Activated CD4-positive, alpha-beta T cell treated with anti-CD3 and anti-CD28 coated beads for 36 hours (primary cell): ENCODE measurements around the gene TMEM61. TPM values are rescaled to one million over a fixed set of nuclear protein-coding genes. Genes with fewer than 3 reads are reported as not detected.

Experiments used
- ATAC-seq: fragments of 200-7000 bp; cut with Tn5 transposase; one replicate; pipeline ENCODE4 v1.10.0; 2021; ENCODE audit warnings: mild to moderate bottlenecking, moderate library complexity
- CTCF ChIA-PET: fragments of 350-600 bp; sonication (Branson Sonifier 250); formaldehyde crosslinking; loops from one replicate; lab custom pipeline; 2021; ENCODE audit warnings: antibody characterized with exemption; lab: Charles Lee
- POLR2A ChIA-PET: fragments of 350-600 bp; sonication (Branson Sonifier 250); formaldehyde crosslinking; loops from one replicate; lab custom pipeline; 2021; ENCODE audit warnings: antibody characterized with exemption, inconsistent platforms; lab: Charles Lee
- DNase-seq: peaks from one replicate; pipeline ENCODE4 v3.0.0-alpha.2; 2020
- H3K27ac Mint-ChIP-seq: one replicate; pipeline ENCODE4 v1.8.0; 2021; ENCODE audit warnings: mixed read lengths
- H3K27me3 Mint-ChIP-seq: one replicate; pipeline ENCODE4 v1.8.0; 2021; ENCODE audit warnings: mixed read lengths
- H3K36me3 Mint-ChIP-seq: one replicate; pipeline ENCODE4 v1.8.0; 2021; ENCODE audit warnings: low read depth, mixed read lengths
- H3K4me1 Mint-ChIP-seq: one replicate; pipeline ENCODE4 v1.8.0; 2021; ENCODE audit warnings: mixed read lengths
- H3K4me3 Mint-ChIP-seq: one replicate; pipeline ENCODE4 v1.8.0; 2021; ENCODE audit warnings: mild to moderate bottlenecking, moderate library complexity, mixed read lengths
- H3K9me3 Mint-ChIP-seq: one replicate; pipeline ENCODE4 v1.8.0; 2021; ENCODE audit warnings: low read depth, mixed read lengths
- intact Hi-C, 2 experiments: fragments of 100-400 bp; cut with DNase I in 1 of 2; cut with micrococcal nuclease in 1 of 2; formaldehyde crosslinking; loops; one replicate each; pipeline versions ENCODE4 v1.14.2 to v1.15.1; 2022 to 2024; cut with DNase I, micrococcal nuclease
- total RNA-seq, 2 experiments: library from RNA; stranded (reverse); gene quantifications; one replicate each; pipeline ENCODE4 v1.2.3, GENCODE V29; 2021

The TMEM61 gene
- total RNA-seq, 2 experiments from 2014 or later, result not detected

- H3K4me3 Mint-ChIP-seq, result no peak overlapping the region
- H3K9me3 Mint-ChIP-seq, result no peaks in the 10 kb centered on the region
- peaks cover 12% of the 10 kb centered on the region for H3K4me1 Mint-ChIP-seq
- CTCF ChIA-PET, result interaction anchor here (0.6 to 9.7 kb wide), 38 partner anchors 8 to 1764 kb away, joined by 3 to 151 read pairs (median 4); partner anchors contain the start of genes BSND and DHCR24
- H3K27me3 Mint-ChIP-seq, result peaks cover 5% of the 10 kb centered on the region
- DNase-seq, result peak; percentile 9
- POLR2A ChIA-PET, result interaction anchor here (0.8 to 1.0 kb wide), 2 partner anchors 77 to 153 kb away, joined by 3 read pairs; no protein-coding TSS in a partner anchor
- H3K36me3 Mint-ChIP-seq, result no peaks in the 10 kb centered on the region
- ATAC-seq, result no peak
- H3K27ac Mint-ChIP-seq, result no peak overlapping the region
- intact Hi-C loops, result loop anchor here (1.0 kb wide), 2 partner anchors 51 to 77 kb away; no protein-coding TSS in a partner anchor
Observed at GRCh38 chr1:54945393-54945936, 35.0 kb upstream of the TMEM61 start.

- H3K27me3 Mint-ChIP-seq, result peaks cover 5% of the 10 kb centered on the region
- DNase-seq (no peak), ATAC-seq (no peak)
- POLR2A ChIA-PET, result no interaction called here
- CTCF ChIA-PET, result interaction anchor here (3.9 to 9.7 kb wide), 3 partner anchors 11 to 75 kb away, joined by 38 to 151 read pairs (median 40); partner anchors contain the start of gene BSND
- no peaks in the 10 kb centered on the region for H3K9me3 Mint-ChIP-seq
- peaks cover 14% of the 10 kb centered on the region for H3K4me1 Mint-ChIP-seq
- H3K36me3 Mint-ChIP-seq, result no peaks in the 10 kb centered on the region
- H3K4me3 Mint-ChIP-seq, result no peak overlapping the region
- no peak overlapping the region for H3K27ac Mint-ChIP-seq
- intact Hi-C loops, result no loop called here
Observed at GRCh38 chr1:54947540-54947939, 32.9 kb upstream of the TMEM61 start.

- Mint-ChIP-seq H3K4me3 (no peak overlapping the region), H3K9me3 (no peaks in the 10 kb centered on the region), H3K27ac (no peak overlapping the region), H3K27me3 (peaks cover 2% of the 10 kb centered on the region), H3K36me3 (no peaks in the 10 kb centered on the region), H3K4me1 (peaks cover 14% of the 10 kb centered on the region)
- DNase-seq (peak; percentile 11), ATAC-seq (no peak)
- ChIA-PET CTCF (interaction anchor here (0.6 to 9.7 kb wide), 8 partner anchors 13 to 1616 kb away, joined by 3 to 151 read pairs (median 3); partner anchors contain the start of gene BSND), POLR2A (no interaction called here)
- intact Hi-C loops, result no loop called here
Observed at GRCh38 chr1:54949053-54949452, 31.4 kb upstream of the TMEM61 start.

- ATAC-seq (no peak), DNase-seq (no peak)
- H3K36me3 Mint-ChIP-seq, result no peaks in the 10 kb centered on the region
- ChIA-PET CTCF (interaction anchor here (0.6 to 9.7 kb wide), 10 partner anchors 10 to 72 kb away, joined by 3 to 151 read pairs (median 4); partner anchors contain the start of gene BSND), POLR2A (no interaction called here)
- no peaks in the 10 kb centered on the region for H3K9me3 Mint-ChIP-seq
- no peak overlapping the region for H3K4me3 Mint-ChIP-seq
- peaks cover 13% of the 10 kb centered on the region for H3K4me1 Mint-ChIP-seq
- intact Hi-C loops, result loop anchor here (1.0 to 2.0 kb wide), 3 partner anchors 46 to 72 kb away; no protein-coding TSS in a partner anchor
- no peaks in the 10 kb centered on the region for H3K27me3 Mint-ChIP-seq
- H3K27ac Mint-ChIP-seq, result no peak overlapping the region
Observed at GRCh38 chr1:54950006-54950368, 30.4 kb upstream of the TMEM61 start.

- ATAC-seq (peak; percentile 68), DNase-seq (peak; percentile 75)
- CTCF ChIA-PET, result interaction anchor here (0.6 to 9.7 kb wide), 13 partner anchors 10 to 81 kb away, joined by 3 to 151 read pairs (median 4); partner anchors contain the start of gene BSND
- Mint-ChIP-seq H3K36me3 (no peaks in the 10 kb centered on the region), H3K9me3 (no peaks in the 10 kb centered on the region), H3K4me3 (no peak overlapping the region), H3K27me3 (no peaks in the 10 kb centered on the region), H3K27ac (no peak overlapping the region), H3K4me1 (peaks cover 9% of the 10 kb centered on the region)
- intact Hi-C loops, result loop anchor here (1.0 to 2.0 kb wide), 3 partner anchors 46 to 72 kb away; no protein-coding TSS in a partner anchor
- POLR2A ChIA-PET, result no interaction called here
Observed at GRCh38 chr1:54950369-54951163, 29.9 kb upstream of the TMEM61 start.

- no peak overlapping the region for H3K27ac Mint-ChIP-seq
- H3K9me3 Mint-ChIP-seq, result no peaks in the 10 kb centered on the region
- POLR2A ChIA-PET, result no interaction called here
- intact Hi-C loops, result loop anchor here in 1 of 2 experiments (2.0 kb wide), 1 partner anchor 69 kb away; no protein-coding TSS in a partner anchor
- DNase-seq (no peak), ATAC-seq (no peak)
- peaks cover under 1% of the 10 kb centered on the region for H3K27me3 Mint-ChIP-seq
- H3K4me3 Mint-ChIP-seq, result no peak overlapping the region
- H3K36me3 Mint-ChIP-seq, result no peaks in the 10 kb centered on the region
- peaks cover 9% of the 10 kb centered on the region for H3K4me1 Mint-ChIP-seq
- CTCF ChIA-PET, result interaction anchor here (1.0 to 9.7 kb wide), 5 partner anchors 14 to 128 kb away, joined by 3 to 151 read pairs (median 4); partner anchors contain the start of gene BSND
Observed at GRCh38 chr1:54951810-54952226, 28.6 kb upstream of the TMEM61 start.

GRCh38 chr1:54952950-54953718 lies 27.3 kb upstream of the TMEM61 start:
- H3K27ac Mint-ChIP-seq, result no peak overlapping the region
- H3K4me3 Mint-ChIP-seq, result no peak overlapping the region
- H3K4me1 Mint-ChIP-seq, result peaks cover 9% of the 10 kb centered on the region
- ChIA-PET POLR2A (no interaction called here), CTCF (interaction anchor here (1.2 kb wide), 1 partner anchor 8 kb away, joined by 7 read pairs; no protein-coding TSS in a partner anchor)
- intact Hi-C loops, result no loop called here
- peaks cover 5% of the 10 kb centered on the region for H3K27me3 Mint-ChIP-seq
- ATAC-seq, result no peak
- DNase-seq, result no peak
- no peaks in the 10 kb centered on the region for H3K36me3 Mint-ChIP-seq
- peaks cover 7% of the 10 kb centered on the region for H3K9me3 Mint-ChIP-seq

- Mint-ChIP-seq H3K4me1 (peaks cover 9% of the 10 kb centered on the region), H3K27ac (no peak overlapping the region), H3K36me3 (no peaks in the 10 kb centered on the region), H3K4me3 (no peak overlapping the region), H3K9me3 (peaks cover 7% of the 10 kb centered on the region), H3K27me3 (peaks cover 5% of the 10 kb centered on the region)
- ATAC-seq (no peak), DNase-seq (no peak)
- intact Hi-C loops, result no loop called here
- POLR2A ChIA-PET, result no interaction called here
- CTCF ChIA-PET, result interaction anchor here (1.2 kb wide), 1 partner anchor 9 kb away, joined by 7 read pairs; no protein-coding TSS in a partner anchor
Observed at GRCh38 chr1:54953846-54954245, 26.6 kb upstream of the TMEM61 start.

GRCh38 chr1:54955359-54955758 lies 25.1 kb upstream of the TMEM61 start:
- no peak for ATAC-seq
- no peaks in the 10 kb centered on the region for H3K36me3 Mint-ChIP-seq
- H3K27me3 Mint-ChIP-seq, result peaks cover 7% of the 10 kb centered on the region
- H3K4me1 Mint-ChIP-seq, result peaks cover 3% of the 10 kb centered on the region
- no peak overlapping the region for H3K27ac Mint-ChIP-seq
- peaks cover 9% of the 10 kb centered on the region for H3K9me3 Mint-ChIP-seq
- no peak for DNase-seq
- intact Hi-C loops, result no loop called here
- ChIA-PET CTCF (interaction anchor here (0.6 to 7.5 kb wide), 2 partner anchors 10 to 18 kb away, joined by 3 to 40 read pairs; no protein-coding TSS in a partner anchor), POLR2A (no interaction called here)
- no peak overlapping the region for H3K4me3 Mint-ChIP-seq

- CTCF ChIA-PET, result interaction anchor here (1.0 to 7.5 kb wide), 3 partner anchors 11 to 65 kb away, joined by 4 to 40 read pairs (median 7); no protein-coding TSS in a partner anchor
- Mint-ChIP-seq H3K36me3 (no peaks in the 10 kb centered on the region), H3K27me3 (peaks cover 7% of the 10 kb centered on the region), H3K9me3 (peaks cover 9% of the 10 kb centered on the region), H3K27ac (no peak overlapping the region), H3K4me3 (no peak overlapping the region), H3K4me1 (no peaks in the 10 kb centered on the region)
- intact Hi-C loops, result no loop called here
- POLR2A ChIA-PET, result no interaction called here
- no peak for ATAC-seq
- DNase-seq, result no peak
Observed at GRCh38 chr1:54956726-54957125, 23.7 kb upstream of the TMEM61 start.
